ENCODE results near the gene SNX30. TPM values are rescaled to one million over a fixed set of nuclear protein-coding genes. Genes with fewer than 3 reads are reported as not detected.

SNX30 gene
- polyA plus RNA-seq, 2 donors: 1.0 to 3.1 TPM

- 83 to 85% methylated on average over 13 of the region's 13 CpGs for WGBS, 2 donors
- peaks cover 0 to 2% of the 10 kb centered on the region in 2 donors for H3K4me1 ChIP-seq (ENCODE audit: control insufficient read depth in 2 of 2, insufficient read depth in 2 of 2, low read length in 1 of 2)
- no peak overlapping the region for H3K4me3 ChIP-seq (ENCODE audit: low read depth in 1 of 2, low read length in 2 of 2)
- H3K9me3 ChIP-seq (ENCODE audit: control insufficient read depth in 2 of 2, insufficient read depth in 1 of 2, low read depth in 1 of 2, low read length in 1 of 2): no peaks in the 10 kb centered on the region
- H3K36me3 ChIP-seq (ENCODE audit: control insufficient read depth in 2 of 2, insufficient read depth in 2 of 2, low read length in 1 of 2): peaks cover 0 to 2% of the 10 kb centered on the region in 2 donors
- no peak overlapping the region for H3K27ac ChIP-seq (ENCODE audit: low read depth in 2 of 2, low read length in 1 of 2)
- H3K27me3 ChIP-seq (ENCODE audit: control insufficient read depth in 1 of 2, insufficient read depth in 2 of 2, low read length in 2 of 2): no peaks in the 10 kb centered on the region
Measured at GRCh38 chr9:112848316-112849151, 98.0 kb downstream of the SNX30 start.

GRCh38 chr9:112849363-112849922, 98.9 kb downstream of the SNX30 start:
- no peaks in the 10 kb centered on the region for H3K27me3 ChIP-seq (ENCODE audit: control insufficient read depth in 1 of 2, insufficient read depth in 2 of 2, low read length in 2 of 2)
- H3K27ac ChIP-seq (ENCODE audit: low read depth in 2 of 2, low read length in 1 of 2): no peak overlapping the region
- 77 to 81% methylated on average over 6 of the region's 6 CpGs for WGBS, 2 donors
- H3K36me3 ChIP-seq (ENCODE audit: control insufficient read depth in 2 of 2, insufficient read depth in 2 of 2, low read length in 1 of 2): peaks cover 0 to 7% of the 10 kb centered on the region in 2 donors
- peaks cover 0 to 2% of the 10 kb centered on the region in 2 donors for H3K4me1 ChIP-seq (ENCODE audit: control insufficient read depth in 2 of 2, insufficient read depth in 2 of 2, low read length in 1 of 2)
- H3K4me3 ChIP-seq (ENCODE audit: low read depth in 1 of 2, low read length in 2 of 2): no peak overlapping the region
- H3K9me3 ChIP-seq (ENCODE audit: control insufficient read depth in 2 of 2, insufficient read depth in 1 of 2, low read depth in 1 of 2, low read length in 1 of 2): no peaks in the 10 kb centered on the region

GRCh38 chr9:112850840-112851239, 100.3 kb downstream of the SNX30 start:
- Histone ChIP-seq H3K27me3 (ENCODE audit: control insufficient read depth in 1 of 2, insufficient read depth in 2 of 2, low read length in 2 of 2) (no peaks in the 10 kb centered on the region), H3K4me1 (ENCODE audit: control insufficient read depth in 2 of 2, insufficient read depth in 2 of 2, low read length in 1 of 2) (peaks cover 0 to 2% of the 10 kb centered on the region in 2 donors), H3K9me3 (ENCODE audit: control insufficient read depth in 2 of 2, insufficient read depth in 1 of 2, low read depth in 1 of 2, low read length in 1 of 2) (no peaks in the 10 kb centered on the region), H3K27ac (ENCODE audit: low read depth in 2 of 2, low read length in 1 of 2) (no peak overlapping the region), H3K4me3 (ENCODE audit: low read depth in 1 of 2, low read length in 2 of 2) (no peak overlapping the region), H3K36me3 (ENCODE audit: control insufficient read depth in 2 of 2, insufficient read depth in 2 of 2, low read length in 1 of 2) (peaks cover 0 to 9% of the 10 kb centered on the region in 2 donors)
- WGBS, 2 donors: 96 to 98% methylated on average over 6 of the region's 6 CpGs

GRCh38 chr9:112852741-112853504, 102.4 kb downstream of the SNX30 start:
- Histone ChIP-seq H3K27me3 (ENCODE audit: control insufficient read depth in 1 of 2, insufficient read depth in 2 of 2, low read length in 2 of 2) (no peaks in the 10 kb centered on the region), H3K4me3 (ENCODE audit: low read depth in 1 of 2, low read length in 2 of 2) (no peak overlapping the region), H3K9me3 (ENCODE audit: control insufficient read depth in 2 of 2, insufficient read depth in 1 of 2, low read depth in 1 of 2, low read length in 1 of 2) (no peaks in the 10 kb centered on the region), H3K27ac (ENCODE audit: low read depth in 2 of 2, low read length in 1 of 2) (no peak overlapping the region), H3K4me1 (ENCODE audit: control insufficient read depth in 2 of 2, insufficient read depth in 2 of 2, low read length in 1 of 2) (peaks cover 0 to 2% of the 10 kb centered on the region in 2 donors), H3K36me3 (ENCODE audit: control insufficient read depth in 2 of 2, insufficient read depth in 2 of 2, low read length in 1 of 2) (peaks cover 0 to 7% of the 10 kb centered on the region in 2 donors)
- WGBS, 2 donors: 57 to 61% methylated on average over 13 of the region's 13 CpGs

GRCh38 chr9:112853882-112854585, 103.5 kb downstream of the SNX30 start:
- Histone ChIP-seq H3K9me3 (ENCODE audit: control insufficient read depth in 2 of 2, insufficient read depth in 1 of 2, low read depth in 1 of 2, low read length in 1 of 2) (no peaks in the 10 kb centered on the region), H3K27me3 (ENCODE audit: control insufficient read depth in 1 of 2, insufficient read depth in 2 of 2, low read length in 2 of 2) (no peaks in the 10 kb centered on the region), H3K4me3 (ENCODE audit: low read depth in 1 of 2, low read length in 2 of 2) (no peak overlapping the region), H3K4me1 (ENCODE audit: control insufficient read depth in 2 of 2, insufficient read depth in 2 of 2, low read length in 1 of 2) (no peaks in the 10 kb centered on the region), H3K36me3 (ENCODE audit: control insufficient read depth in 2 of 2, insufficient read depth in 2 of 2, low read length in 1 of 2) (peaks cover 0 to 7% of the 10 kb centered on the region in 2 donors), H3K27ac (ENCODE audit: low read depth in 2 of 2, low read length in 1 of 2) (no peak overlapping the region)
- 82% methylated on average over 13 of the region's 13 CpGs for WGBS, 2 donors

- H3K27ac ChIP-seq (ENCODE audit: low read depth in 2 of 2, low read length in 1 of 2): no peak overlapping the region
- no peak overlapping the region for H3K4me3 ChIP-seq (ENCODE audit: low read depth in 1 of 2, low read length in 2 of 2)
- H3K27me3 ChIP-seq (ENCODE audit: control insufficient read depth in 1 of 2, insufficient read depth in 2 of 2, low read length in 2 of 2): no peaks in the 10 kb centered on the region
- H3K4me1 ChIP-seq (ENCODE audit: control insufficient read depth in 2 of 2, insufficient read depth in 2 of 2, low read length in 1 of 2): no peaks in the 10 kb centered on the region
- WGBS, 2 donors: 88 to 91% methylated on average over 10 of the region's 10 CpGs
- peaks cover 0 to 7% of the 10 kb centered on the region in 2 donors for H3K36me3 ChIP-seq (ENCODE audit: control insufficient read depth in 2 of 2, insufficient read depth in 2 of 2, low read length in 1 of 2)
- H3K9me3 ChIP-seq (ENCODE audit: control insufficient read depth in 2 of 2, insufficient read depth in 1 of 2, low read depth in 1 of 2, low read length in 1 of 2): no peaks in the 10 kb centered on the region
Measured at GRCh38 chr9:112854657-112855056, 104.1 kb downstream of the SNX30 start.

- WGBS, 2 donors: 96 to 100% methylated on average over 8 of the region's 8 CpGs
- no peaks in the 10 kb centered on the region for H3K4me1 ChIP-seq (ENCODE audit: control insufficient read depth in 2 of 2, insufficient read depth in 2 of 2, low read length in 1 of 2)
- no peak overlapping the region for H3K4me3 ChIP-seq (ENCODE audit: low read depth in 1 of 2, low read length in 2 of 2)
- no peak overlapping the region for H3K27ac ChIP-seq (ENCODE audit: low read depth in 2 of 2, low read length in 1 of 2)
- H3K9me3 ChIP-seq (ENCODE audit: control insufficient read depth in 2 of 2, insufficient read depth in 1 of 2, low read depth in 1 of 2, low read length in 1 of 2): no peaks in the 10 kb centered on the region
- H3K27me3 ChIP-seq (ENCODE audit: control insufficient read depth in 1 of 2, insufficient read depth in 2 of 2, low read length in 2 of 2): no peaks in the 10 kb centered on the region
- H3K36me3 ChIP-seq (ENCODE audit: control insufficient read depth in 2 of 2, insufficient read depth in 2 of 2, low read length in 1 of 2): peaks cover 0 to 7% of the 10 kb centered on the region in 2 donors
Measured at GRCh38 chr9:112856200-112856599, 105.6 kb downstream of the SNX30 start.

- Histone ChIP-seq H3K4me1 (ENCODE audit: control insufficient read depth in 2 of 2, insufficient read depth in 2 of 2, low read length in 1 of 2) (no peaks in the 10 kb centered on the region), H3K4me3 (ENCODE audit: low read depth in 1 of 2, low read length in 2 of 2) (no peak overlapping the region), H3K27me3 (ENCODE audit: control insufficient read depth in 1 of 2, insufficient read depth in 2 of 2, low read length in 2 of 2) (no peaks in the 10 kb centered on the region), H3K9me3 (ENCODE audit: control insufficient read depth in 2 of 2, insufficient read depth in 1 of 2, low read depth in 1 of 2, low read length in 1 of 2) (no peaks in the 10 kb centered on the region), H3K27ac (ENCODE audit: low read depth in 2 of 2, low read length in 1 of 2) (no peak overlapping the region), H3K36me3 (ENCODE audit: control insufficient read depth in 2 of 2, insufficient read depth in 2 of 2, low read length in 1 of 2) (peaks cover 0 to 7% of the 10 kb centered on the region in 2 donors)
- WGBS, 2 donors: 82 to 83% methylated on average over 13 to 14 of the region's 14 CpGs
Measured at GRCh38 chr9:112856843-112857242, 106.3 kb downstream of the SNX30 start.

GRCh38 chr9:112858005-112858404, 107.4 kb downstream of the SNX30 start:
- Histone ChIP-seq H3K4me1 (ENCODE audit: control insufficient read depth in 2 of 2, insufficient read depth in 2 of 2, low read length in 1 of 2) (no peaks in the 10 kb centered on the region), H3K9me3 (ENCODE audit: control insufficient read depth in 2 of 2, insufficient read depth in 1 of 2, low read depth in 1 of 2, low read length in 1 of 2) (no peaks in the 10 kb centered on the region), H3K27ac (ENCODE audit: low read depth in 2 of 2, low read length in 1 of 2) (no peak overlapping the region), H3K4me3 (ENCODE audit: low read depth in 1 of 2, low read length in 2 of 2) (no peak overlapping the region), H3K27me3 (ENCODE audit: control insufficient read depth in 1 of 2, insufficient read depth in 2 of 2, low read length in 2 of 2) (no peaks in the 10 kb centered on the region), H3K36me3 (ENCODE audit: control insufficient read depth in 2 of 2, insufficient read depth in 2 of 2, low read length in 1 of 2) (peaks cover 0 to 7% of the 10 kb centered on the region in 2 donors)
- WGBS, 2 donors: 86 to 96% methylated on average over 6 of the region's 6 CpGs

Measured in esophagus (tissue), 2 donors.